Activated T-cell treated with anti-CD3 and anti-CD28 coated beads for 24 hours (primary cell): ENCODE results near the gene ENO4.

Experiments
- DNase-seq: peaks from one replicate; pipeline ENCODE4 v3.0.0-alpha.2; 2020; ENCODE audit warnings: low read depth

ENO4 gene

DNA sequence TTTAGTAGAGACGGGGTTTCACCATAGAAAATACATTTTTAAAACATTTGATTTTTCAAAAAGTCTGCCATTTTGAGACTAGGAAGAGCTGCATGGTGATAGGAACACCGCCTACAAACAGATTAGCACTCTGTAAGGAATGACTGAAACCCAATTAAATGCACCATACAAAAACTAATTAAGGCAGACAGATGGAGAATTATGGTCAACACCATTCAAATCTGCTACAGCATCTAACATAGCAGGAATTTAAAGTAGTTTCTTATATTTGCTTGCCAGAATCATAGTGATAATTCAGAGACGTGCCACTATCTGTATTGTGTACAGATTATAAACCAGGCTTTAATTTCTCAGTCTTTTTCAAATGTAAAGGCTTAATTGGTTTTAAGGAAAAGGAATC lies 68.2 kb downstream of the ENO4 start:
- no peak for DNase-seq

DNA sequence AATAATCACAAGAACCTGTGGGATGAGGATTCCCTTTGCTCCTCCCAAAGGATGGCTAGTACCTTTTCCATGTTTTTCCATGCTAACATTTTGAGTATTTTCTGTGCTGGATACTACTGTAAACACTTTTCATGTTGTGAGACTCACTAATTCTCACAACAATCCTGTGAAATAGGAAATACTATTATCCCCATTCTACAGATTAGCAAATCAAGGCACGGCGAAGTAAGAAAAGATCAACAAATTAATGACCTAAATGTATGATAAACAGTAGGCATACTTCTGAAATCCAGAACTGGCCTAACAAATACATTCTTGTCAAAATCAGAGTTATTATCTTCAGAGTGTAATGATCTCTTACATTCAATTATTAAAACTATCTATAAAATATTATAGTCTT lies 69.3 kb downstream of the ENO4 start:
- DNase-seq, result no peak

GRCh38 chr10:116919164-116919563 lies 69.9 kb downstream of the ENO4 start:
- DNase-seq, result no peak

DNA sequence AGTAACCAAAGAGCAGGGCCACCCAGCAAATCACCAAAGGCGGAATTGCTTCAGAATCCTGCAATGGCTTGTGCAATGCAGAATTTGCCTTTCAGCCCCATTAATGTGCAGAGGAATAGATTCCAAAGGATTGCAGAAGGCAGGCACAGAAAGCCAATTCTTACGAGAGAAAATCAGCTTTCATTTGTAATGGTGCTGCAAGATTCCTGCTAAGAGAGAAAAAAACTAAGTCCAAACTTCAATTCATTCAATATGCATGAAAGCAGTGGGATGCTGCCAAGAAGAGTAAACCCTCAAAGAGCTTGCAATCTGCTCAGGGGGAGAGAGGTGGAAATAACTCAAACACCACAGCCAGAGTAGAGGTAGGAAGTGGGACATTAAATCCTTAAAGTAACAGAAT lies 70.4 kb downstream of the ENO4 start:
- DNase-seq, result no peak

DNA sequence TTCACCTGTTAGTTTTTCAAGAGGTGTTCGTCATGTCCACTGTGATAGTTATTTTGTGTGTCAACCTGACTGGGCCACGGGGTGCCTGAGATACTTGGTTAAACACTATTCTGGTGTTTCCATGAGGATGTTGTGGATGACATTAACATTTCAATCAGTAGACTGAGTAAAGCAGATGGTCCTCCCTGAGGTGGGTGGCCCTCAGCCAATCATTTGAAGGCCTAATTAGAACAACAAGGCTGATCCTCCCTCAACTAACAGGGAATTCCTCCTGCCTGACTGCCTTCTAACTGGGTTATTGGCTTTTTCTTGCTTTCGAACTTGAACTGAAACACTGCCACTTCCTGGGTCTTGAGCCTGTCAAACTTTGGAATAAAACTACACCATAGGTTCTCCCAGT lies 75.8 kb downstream of the ENO4 start:
- no peak for DNase-seq

- no peak for DNase-seq
Measured at GRCh38 chr10:116926426-116926825, 77.1 kb downstream of the ENO4 start.

GRCh38 chr10:116931806-116932205 lies 82.5 kb downstream of the ENO4 start:
- DNase-seq, result no peak
